ENCODE results near the gene ARNT2. TPM values are rescaled to one million over a fixed set of nuclear protein-coding genes. Genes with fewer than 3 reads are reported as not detected.

Gene ARNT2
- polyA plus RNA-seq, 3 donors = 63.6 to 68.3 (median 67.9) TPM

DNA sequence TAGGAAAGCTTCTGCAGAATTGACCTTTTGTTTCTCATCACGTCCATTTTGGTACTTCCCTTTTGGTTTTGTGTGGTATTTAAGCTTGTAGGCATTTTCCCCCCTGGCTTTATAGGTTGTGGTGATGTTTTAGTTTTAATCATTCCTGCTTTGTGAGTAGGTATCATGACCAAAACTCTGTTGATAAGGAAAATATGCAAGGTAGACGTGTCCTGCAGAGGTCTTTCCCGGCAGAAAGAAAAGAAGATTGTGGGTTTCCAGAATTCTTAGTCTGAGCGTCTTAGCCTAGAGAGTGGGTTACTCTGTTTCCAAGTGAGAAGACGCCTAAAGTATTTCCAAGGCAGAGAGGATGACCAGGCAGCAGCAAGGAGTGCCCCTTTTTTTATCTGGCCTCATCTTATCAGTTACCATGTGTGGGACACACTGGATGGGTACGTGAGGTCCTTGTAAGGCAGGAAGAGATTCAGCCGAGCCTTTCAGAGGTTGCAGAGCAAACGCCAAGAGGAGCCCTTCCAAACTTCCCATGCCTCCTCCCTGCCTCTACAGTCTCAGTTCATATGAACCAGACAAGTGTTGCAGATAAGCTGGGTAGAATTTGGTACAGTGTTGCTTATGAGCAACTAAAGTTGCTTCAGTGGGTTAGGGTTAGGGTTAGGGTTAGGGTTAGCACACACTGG is 58.8 kb downstream of the ARNT2 start:
- DNase-seq (ENCODE audit: low read depth in 3 of 3, low spot score in 2 of 3) = no peak

DNA sequence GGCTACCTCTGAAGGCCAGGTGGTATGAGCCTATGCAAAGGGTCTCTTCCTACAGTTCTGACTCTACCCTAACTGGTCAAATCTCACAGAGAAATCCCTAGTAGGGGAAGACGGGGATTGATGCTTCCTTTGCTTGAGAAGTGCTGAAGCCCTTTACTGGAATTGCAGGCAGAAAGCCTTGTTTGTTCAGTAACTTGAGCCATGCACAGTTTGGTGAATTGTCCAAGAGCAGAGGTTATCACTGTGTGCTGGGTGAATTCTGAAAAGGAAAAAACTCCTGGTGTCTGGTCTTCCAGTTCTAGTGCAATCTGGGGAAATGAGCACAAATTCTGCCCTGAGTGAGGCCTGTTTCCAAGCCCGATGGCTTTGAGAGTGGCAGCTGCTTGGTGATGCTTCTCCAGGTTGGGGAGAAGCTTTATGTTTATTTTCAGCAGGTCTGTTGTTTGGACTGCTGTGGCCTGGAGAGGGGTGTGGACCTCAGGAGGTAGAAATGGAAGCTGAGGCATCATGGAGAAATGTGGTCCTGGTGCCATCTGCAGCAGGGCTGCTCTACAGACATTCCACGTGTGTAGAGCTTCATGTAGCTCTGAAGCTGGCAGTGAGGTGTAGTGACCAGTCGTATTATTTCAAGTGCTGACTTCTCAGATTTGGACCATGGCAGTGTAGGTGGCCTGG is 60.9 kb downstream of the ARNT2 start:
- no peak for DNase-seq (ENCODE audit: low read depth in 3 of 3, low spot score in 2 of 3)

DNA sequence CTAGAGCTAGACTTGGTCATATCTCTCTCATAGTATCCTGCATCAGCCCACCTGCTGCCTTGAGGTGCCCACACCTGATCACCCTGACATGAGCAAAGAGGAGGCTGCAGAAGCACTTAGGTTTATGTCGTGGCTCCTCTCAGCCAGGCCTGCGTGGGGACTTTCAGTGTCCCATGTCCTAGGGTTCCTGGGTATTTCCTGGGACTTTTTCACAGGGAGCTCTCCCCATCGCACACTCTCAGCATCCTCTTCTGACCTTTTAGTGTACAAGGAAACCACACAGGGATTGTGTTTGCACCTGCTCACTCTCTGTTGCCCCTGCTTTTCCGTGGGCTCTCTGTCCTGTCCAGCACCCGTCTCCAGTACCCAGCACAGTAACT is 61.4 kb downstream of the ARNT2 start:
- no peak for DNase-seq (ENCODE audit: low read depth in 3 of 3, low spot score in 2 of 3)

DNA sequence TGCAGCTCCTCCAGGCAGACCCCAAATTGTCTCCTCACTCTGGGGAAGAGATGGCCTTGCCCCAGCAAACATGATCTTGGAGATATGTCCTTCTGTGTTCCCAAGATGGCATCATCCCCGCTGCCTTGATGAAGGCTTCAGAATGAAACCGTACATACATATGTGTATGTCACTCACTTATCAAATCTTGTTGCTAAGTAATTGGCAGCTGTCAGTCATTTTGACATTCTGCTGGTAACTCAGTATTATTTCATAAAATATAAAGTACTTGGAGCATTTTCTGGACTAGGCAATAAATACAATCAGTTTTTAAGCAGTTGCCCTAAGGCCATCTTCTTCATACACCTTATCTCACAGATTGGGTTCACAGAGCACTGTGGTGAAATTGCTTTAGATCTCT is 62.4 kb downstream of the ARNT2 start:
- DNase-seq (ENCODE audit: low read depth in 3 of 3, low spot score in 2 of 3) = no peak

DNA sequence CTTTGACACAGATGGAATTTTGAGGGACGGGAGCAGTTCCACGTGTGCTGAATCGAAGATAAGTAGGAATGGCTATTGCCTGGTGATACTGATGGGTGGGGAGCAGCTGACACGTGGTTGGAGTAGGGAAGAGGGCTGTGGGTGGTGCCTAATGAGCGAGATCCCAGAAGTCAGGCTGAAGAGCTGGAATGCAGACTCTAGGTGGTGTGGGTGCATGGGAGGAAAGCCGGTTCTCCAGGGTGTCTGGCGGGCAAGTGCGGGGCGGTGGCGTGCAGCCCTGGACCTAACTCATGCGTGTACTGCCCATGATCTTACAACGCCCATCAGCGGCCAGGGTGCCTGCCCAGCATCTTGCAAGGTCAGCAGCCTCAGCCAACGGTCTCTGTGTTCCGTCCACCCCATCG is 63.1 kb downstream of the ARNT2 start:
- no peak for DNase-seq (ENCODE audit: low read depth in 3 of 3, low spot score in 2 of 3)

DNA sequence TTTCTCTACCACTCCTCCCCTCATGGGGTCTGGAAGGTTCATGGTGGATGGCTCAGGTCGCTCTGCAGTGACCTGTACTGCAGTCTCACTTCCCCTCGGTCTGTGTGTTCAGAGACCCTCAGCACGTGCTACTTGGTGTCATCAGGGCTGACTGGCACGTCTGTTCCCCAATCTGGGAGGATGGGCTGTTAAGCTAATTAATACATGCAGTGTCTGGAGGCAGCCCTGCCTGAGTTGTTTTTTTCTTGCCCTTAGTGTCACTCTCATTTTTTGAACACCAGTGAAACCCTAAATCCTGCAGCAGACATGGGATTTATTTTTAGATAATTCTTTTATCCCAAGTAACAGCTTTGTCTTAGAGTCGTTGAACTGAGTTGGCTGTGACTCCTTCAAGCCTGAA is 64.6 kb downstream of the ARNT2 start:
- no peak for DNase-seq (ENCODE audit: low read depth in 3 of 3, low spot score in 2 of 3)

DNA sequence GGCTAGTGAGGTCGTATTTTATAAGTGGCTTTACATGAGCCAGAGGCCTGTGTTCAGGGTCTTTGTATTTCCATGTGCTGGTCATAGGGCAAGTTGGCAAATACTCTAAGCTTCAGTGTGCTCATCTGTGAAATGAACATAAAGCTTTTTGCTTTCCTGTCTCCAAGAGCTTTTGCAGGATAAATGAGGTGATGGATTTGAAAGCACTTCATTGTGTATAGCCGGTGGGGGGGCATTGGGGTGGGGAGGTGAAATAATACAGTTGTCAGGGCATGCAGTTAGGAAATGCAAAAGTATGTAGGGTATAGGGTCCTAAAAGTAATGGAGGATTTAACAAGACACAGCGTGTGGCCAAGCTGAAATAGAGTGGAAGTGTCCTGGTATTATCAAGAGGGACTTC is 67.7 kb downstream of the ARNT2 start:
- no peak for DNase-seq (ENCODE audit: low read depth in 3 of 3, low spot score in 2 of 3)

DNA sequence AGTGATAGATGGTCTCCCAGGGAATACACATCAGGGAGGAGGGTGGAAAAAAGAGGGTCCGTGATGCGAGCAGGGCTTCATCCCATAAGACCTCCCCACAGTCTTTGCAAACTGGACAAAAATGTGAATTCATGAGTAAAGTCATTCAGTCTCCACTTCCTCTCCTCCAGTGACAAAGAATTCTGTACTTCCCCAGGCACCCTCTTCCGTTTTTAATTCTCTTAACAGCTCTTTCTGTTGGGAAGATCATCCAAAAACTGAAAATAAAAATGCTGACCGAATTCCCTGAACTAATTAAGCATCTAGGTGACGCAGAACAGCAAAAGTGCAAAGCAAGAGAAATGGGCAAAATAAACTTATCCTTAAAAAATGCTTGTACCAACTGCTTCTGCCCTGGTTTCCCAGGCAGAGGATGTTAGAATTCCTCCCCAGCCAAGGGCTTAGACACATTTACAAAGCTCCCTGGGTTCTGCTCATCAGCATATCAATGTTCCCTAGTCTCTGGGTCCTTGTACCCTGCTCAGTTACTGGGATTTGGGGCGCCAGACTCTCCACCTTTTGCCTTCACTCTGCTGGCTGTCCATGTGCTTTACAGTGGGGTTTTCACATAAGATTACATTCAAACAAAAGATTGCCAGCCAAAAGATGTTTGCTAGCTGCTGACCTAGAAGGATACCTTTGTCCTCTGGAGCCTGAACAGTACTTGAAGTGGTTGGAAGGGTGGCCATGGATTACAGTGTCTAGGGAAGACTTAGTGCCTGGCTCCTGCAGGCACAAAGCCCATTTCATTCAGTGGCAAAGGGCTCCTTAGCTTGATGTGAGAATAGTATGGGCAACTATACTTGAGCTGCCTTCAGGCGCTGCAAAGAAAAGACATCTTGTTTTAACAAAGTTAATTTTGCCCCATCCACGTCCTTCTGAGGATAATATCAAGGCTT is 69.4 kb downstream of the ARNT2 start:
- no peak for DNase-seq (ENCODE audit: low read depth in 3 of 3, low spot score in 2 of 3)

DNA sequence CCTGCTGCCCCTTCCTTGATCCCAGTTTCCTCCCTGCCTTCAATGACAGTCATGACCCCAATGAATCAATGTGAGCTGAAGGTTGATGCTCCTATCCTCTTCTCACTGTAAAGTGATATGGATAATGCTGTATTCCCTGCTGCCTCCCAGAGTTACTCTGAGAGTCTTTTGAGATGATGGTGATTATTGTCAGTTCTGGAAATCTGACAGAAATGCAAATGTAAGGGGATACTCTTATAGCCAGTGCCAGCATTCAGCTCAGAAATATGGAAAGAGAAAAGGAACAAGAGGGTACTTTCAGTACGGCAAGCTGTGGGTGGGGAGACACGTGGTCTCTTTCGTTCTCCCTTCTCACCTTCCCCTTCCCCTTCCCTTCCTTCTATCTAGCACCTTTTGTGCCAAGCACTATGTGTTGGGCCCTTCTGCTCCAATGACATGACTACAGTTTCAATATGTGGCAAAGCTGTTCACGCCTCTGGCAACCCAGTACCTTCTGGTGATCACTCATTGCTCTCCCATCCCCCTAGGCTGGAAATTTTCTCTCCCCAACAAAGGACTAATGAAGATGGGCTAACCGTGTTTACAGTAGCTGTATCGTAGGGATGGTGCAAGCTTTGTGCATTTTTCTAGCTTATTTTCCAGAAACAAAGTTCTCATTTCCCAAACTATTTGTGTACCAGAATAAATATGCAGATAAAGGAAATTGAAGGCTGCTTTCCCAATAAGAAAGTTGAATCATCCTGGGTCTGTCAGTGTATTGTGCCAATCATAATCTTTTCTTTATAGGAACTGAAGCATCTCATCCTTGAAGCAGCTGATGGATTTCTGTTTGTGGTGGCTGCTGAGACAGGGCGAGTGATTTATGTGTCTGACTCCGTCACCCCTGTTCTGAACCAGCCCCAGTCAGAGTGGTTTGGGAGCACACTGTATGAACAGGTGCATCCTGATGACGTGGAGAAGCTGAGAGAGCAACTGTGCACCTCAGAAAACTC is 70.3 kb downstream of the ARNT2 start:
- DNase-seq (ENCODE audit: low read depth in 3 of 3, low spot score in 2 of 3) = no peak

DNA sequence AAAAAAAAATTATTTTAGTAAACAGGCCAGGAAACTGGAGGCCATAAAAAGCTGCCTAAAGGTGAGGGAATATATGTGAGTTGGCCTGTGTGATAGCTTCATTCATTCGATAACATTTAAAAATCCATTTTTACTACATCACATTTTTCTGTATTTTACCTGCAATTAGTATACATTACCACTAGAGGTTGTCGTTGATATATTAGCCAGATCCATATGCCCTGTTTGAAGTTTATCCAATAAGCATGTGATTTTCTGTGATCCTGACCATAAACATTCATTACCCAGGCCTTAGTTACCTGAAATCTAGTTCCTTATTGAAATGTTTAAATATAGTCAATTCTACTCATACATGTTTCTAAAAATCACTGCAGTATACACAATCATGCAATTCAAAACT is 71.4 kb downstream of the ARNT2 start:
- no peak for DNase-seq (ENCODE audit: low read depth in 3 of 3, low spot score in 2 of 3)

DNA sequence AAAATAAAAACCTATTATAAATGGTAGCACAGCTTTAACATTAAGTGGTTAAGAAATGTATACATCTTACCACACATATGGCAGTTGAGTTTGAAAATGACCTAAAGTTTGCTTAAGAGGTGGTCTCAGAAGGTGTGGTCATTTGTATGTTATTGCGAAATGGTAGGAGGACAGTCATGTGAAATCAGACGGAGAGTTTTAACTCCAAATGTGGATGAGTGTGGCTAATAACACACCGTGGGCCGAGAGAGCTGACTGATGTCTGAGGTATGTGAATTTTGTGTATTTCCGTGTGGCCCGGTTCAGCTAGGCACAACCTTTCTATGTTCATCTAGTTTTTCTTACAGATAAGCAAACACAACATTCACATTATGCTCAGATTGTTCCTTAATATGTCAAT is 71.9 kb downstream of the ARNT2 start:
- DNase-seq (ENCODE audit: low read depth in 3 of 3, low spot score in 2 of 3) = no peak

DNA sequence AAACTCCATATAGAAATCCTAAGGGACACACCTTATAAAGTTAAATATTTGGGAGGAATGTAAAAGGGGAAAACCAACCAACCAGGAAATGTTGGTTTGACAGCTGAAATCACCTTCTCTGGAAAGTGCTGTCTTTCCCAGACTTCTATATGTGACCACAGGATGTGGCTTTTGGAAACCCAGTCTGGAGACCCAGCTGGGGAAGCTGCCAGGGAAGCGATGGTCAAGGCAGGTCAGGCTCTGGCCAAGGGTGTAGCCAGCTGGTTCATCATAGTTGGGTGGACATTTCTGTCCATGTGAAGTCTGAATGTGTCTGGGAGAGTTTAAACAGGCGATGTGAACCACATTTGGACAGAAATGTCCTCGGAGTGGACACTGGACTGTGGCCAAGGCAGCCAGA is 73.9 kb downstream of the ARNT2 start:
- no peak for DNase-seq (ENCODE audit: low read depth in 3 of 3, low spot score in 2 of 3)

DNA sequence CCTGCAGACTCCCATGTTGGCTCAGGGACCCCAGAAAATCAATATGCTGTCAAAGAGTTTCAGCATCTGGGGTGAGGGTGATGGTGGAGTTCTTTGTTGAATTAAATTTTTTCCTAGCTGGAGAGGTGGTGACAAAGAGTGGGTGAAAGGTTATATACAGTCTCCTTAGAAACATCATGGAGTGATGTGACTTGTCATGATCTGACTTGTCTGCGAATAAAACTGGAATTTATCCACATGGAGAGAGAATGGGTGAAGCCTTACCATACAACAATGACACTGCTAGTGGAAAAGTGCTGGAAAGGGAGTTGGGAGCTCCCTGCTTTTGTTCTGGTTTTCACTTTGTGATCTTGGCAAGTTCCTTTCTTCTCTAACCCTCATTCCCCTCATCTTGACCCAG is 75.0 kb downstream of the ARNT2 start:
- no peak for DNase-seq (ENCODE audit: low read depth in 3 of 3, low spot score in 2 of 3)

DNA sequence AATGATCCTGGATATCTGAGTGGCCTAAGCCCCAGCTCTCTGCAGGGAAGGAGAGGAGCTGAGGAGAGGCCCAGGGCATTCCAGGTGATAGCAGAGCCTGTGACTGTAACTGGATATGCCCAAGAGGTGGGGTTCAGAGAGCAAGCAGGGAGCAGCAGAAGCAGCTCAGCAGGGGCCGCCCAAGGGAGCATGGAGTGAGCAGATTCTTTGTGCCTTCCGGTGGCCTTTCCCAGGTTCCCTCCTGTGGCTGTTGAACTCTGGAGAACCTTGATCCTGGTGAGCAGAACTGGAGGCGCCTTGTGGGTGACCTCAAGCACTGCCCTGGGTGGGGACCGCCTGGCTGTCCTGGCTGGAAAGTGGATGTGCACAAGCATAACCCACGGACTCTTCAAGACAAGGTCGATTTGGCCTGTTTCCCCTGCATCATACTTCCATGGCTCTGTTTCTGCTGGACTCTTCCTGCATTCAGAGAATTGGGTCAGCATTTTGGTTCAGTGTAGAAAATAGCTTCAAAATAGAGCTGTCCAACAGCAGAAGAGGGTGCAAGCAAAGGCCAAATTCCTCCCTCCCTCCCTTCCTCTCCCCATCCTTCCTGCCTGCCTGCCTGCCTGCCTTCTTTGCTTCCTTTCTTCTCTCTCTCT is 76.1 kb downstream of the ARNT2 start:
- DNase-seq (ENCODE audit: low read depth in 3 of 3, low spot score in 2 of 3) = no peak

DNA sequence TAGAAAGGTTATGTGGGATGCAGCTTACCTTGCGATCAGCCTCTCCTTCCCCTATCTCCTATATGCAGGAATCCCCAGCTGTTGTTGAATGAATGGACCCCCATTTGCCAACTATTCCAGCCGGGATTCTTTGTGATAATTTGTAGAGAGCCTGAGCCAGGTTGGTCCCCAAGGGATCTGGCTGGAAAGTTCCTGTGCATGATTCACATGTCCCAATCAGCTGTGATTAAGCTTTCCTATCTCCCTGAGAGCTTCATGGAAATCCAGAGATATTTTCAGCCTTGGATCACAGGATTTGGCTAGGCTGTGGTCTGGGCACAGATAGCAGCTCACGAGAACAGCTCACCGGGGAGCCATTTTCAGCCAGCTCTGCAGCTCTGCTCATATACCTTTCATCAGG is 76.7 kb downstream of the ARNT2 start:
- no peak for DNase-seq (ENCODE audit: low read depth in 3 of 3, low spot score in 2 of 3)

DNA sequence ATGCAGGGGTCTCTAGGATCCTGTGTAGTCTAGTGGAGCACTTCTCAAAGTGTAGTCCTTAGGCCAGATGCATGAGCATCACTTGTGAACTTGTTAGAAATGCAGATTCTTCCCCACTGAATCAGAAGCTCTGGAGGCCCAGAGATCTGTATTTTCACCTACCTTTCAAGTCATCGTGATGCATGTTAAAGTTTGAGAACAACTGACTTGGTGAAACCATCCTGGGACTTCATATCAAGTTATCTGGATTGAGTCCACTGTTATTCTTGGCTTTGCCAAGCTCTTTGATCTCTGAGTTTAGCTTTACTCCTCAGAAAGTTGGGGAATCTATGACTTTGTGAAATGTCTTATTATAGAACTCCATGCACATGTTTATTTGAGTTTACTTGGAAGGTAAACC is 78.5 kb downstream of the ARNT2 start:
- no peak for DNase-seq (ENCODE audit: low read depth in 3 of 3, low spot score in 2 of 3)

DNA sequence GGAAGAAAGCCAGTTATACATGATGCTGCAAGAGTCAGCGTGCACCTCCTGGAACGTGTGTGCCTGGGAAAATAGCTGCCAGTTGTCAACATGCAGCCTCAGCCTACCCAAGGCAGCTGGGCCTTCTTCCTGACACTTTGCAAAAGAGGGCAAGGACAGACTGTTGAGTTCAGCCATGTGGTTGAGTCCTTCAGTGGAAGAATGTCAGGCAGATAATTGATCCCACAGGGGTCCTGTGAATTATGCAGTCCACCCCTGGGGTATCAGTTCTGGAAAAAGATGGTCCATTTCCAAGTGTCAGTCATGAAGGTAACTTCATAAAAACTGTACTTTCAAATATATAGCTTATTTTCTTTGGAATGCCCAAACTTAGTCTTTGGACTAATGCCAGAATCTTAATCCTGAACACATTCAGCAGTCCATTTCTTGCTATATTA is 79.6 kb downstream of the ARNT2 start:
- DNase-seq (ENCODE audit: low read depth in 3 of 3, low spot score in 2 of 3) = no peak

DNA sequence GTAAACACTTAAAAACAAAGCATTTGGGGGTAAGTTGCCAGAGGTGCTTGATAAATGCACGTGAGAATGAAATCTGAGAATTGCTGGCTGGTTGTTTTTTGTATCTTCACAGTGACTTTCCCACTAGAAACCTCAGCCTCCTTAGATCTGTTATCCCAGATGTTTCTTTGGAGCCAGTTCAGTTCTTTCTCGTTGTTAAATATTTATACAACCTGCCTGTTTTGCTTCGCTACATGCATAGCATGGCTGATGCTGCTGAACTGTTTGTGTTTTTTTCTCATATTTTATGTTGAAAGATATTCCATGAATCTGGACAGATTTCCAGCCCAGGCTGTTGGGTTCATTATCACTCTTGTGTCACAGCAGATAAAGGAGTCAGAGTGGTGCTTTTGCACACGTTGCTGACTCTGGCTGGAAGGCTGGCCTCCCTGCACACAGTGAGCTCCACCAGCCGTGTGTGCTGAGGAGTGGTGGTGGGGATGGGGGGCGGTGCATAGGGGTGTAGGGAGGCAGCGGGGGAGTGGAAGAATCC is 80.2 kb downstream of the ARNT2 start:
- DNase-seq (ENCODE audit: low read depth in 3 of 3, low spot score in 2 of 3) = no peak

DNA sequence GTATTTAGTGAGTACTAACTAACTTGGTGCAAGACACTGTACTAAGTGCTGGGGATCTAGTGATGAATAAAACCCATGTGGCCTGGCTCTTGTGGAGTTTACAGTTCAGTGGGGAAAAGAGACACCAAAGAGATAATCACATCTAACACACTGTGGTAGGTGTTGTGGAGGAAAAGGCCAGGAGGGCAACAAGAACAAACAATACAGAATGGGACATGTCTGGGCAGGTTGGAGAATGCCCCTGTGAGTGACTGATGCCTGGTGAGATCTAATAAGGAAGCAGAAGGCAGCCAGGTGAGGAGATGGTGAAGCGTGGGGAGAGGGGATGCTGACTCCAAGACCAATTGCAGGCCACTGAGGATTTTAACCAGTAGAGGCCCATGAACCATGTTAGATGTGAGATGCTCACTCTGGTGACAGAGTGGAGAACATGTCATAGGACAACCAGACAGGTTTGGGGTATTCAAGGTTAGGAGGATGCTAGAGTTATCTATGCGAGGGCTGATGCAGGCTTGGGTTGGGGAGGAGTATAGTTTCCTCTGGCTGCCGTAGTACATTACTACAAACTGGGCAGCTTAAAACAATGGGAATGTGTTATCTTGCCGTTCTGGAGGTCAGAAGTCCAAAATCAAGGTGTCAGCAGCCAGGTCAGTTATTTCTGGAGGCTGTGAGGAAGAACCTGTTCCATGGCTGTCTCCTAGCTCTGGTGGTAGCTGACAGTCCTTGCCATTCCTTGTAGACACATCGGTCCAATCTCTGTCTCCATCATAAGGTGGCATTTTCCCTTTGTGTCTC is 81.4 kb downstream of the ARNT2 start:
- no peak for DNase-seq (ENCODE audit: low read depth in 3 of 3, low spot score in 2 of 3)

All from right renal cortex interstitium (tissue), 3 donors.